ENCODE results near the gene CRYBA2.

CRYBA2 gene

DNA sequence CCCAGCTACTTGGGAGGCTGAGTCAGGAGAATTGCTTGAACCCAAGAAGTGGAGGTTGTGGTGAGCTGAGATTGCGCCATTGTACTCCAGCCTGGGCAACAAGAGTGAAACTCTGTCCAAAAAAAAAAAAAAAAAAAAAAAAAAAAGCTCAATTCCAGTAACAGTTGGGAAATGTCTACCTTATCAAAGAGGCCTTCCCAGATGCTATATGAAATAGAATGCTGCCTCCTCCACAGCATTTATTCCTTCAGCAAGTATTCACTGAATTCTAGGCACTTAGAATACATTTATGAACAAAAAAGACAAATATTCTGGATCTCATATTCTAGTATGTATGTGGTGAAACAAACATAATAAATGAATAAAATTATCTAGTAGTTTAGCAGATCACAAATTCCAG is 46.6 kb downstream of the CRYBA2 start:
- no peak for DNase-seq

DNA sequence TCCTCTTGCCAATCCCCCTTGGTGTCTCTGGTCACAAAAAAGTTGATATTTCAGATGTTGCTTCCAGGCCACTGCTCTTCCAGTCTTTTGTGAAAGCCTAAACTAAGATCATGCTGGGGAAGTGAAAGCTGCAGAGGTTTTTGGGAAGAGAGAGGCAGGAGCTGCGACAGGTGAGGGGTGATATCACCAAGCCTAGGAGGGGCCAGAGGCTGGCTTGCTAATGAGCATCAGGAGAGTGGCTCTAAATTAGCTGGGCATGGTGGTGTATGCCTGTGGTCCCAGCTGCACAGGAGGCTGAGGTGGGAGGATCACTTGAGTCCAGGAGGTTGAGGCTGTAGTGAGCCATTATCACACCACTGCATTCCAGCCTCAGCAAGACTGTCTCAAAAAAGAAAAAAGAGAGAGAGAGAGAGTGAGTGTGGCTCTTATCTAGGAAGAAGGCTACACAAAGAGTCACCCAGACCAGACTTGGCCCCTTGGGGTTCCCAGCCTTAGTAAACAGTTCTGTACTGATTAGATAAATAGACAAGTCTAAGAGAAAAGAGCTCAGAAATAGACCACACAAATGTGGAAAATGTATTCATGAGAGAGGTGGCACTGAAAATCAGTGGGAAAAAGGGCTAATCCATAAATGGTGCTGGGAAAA is 48.3 kb downstream of the CRYBA2 start:
- no peak for DNase-seq
